WTC11 (cell line): ENCODE measurements around the gene HSP90AB1. TPM values are rescaled to one million over a fixed set of nuclear protein-coding genes. Genes with fewer than 3 reads are reported as not detected.

Source experiments
- ATAC-seq: fragments of 200-7000 bp; cut with Tn5 transposase; 2 replicates; pipeline ENCODE4 v1.10.0; 2021; ENCODE audit warnings: mild to moderate bottlenecking, moderate library complexity
- CTCF ChIA-PET: fragments of 300-600 bp; sonication (Branson Sonifier 250); formaldehyde crosslinking; loops from one replicate; lab custom pipeline; 2021; ENCODE audit warnings: antibody characterized with exemption; lab: Charles Lee
- POLR2A ChIA-PET: fragments of 350-600 bp; sonication (Branson Sonifier 250); formaldehyde crosslinking; loops from one replicate; lab custom pipeline; 2021; ENCODE audit warnings: antibody characterized with exemption; lab: Charles Lee
- DNase-seq: peaks from one replicate; pipeline ENCODE4 v3.0.0; 2021; ENCODE audit warnings: low spot score
- H3K27ac Mint-ChIP-seq: 2 replicates; pipeline ENCODE4 v1.8.0; 2021; ENCODE audit warnings: mixed read lengths
- H3K27me3 Mint-ChIP-seq: 2 replicates; pipeline ENCODE4 v1.8.0; 2021; ENCODE audit warnings: low read depth, mild to moderate bottlenecking, moderate library complexity, mixed read lengths
- H3K36me3 Mint-ChIP-seq: 2 replicates; pipeline ENCODE4 v1.8.0; 2021; ENCODE audit warnings: mixed read lengths
- H3K4me1 Mint-ChIP-seq: 2 replicates; pipeline ENCODE4 v1.8.0; 2022; ENCODE audit warnings: mixed read lengths
- H3K4me3 Mint-ChIP-seq: 2 replicates; pipeline ENCODE4 v1.8.0; 2021; ENCODE audit warnings: mild to moderate bottlenecking, moderate library complexity, mixed read lengths
- H3K9me3 Mint-ChIP-seq: 2 replicates; pipeline ENCODE4 v1.8.0; 2021; ENCODE audit warnings: mixed read lengths
- AFF4 ChIP-seq: sonication (generic); formaldehyde crosslinking; IDR thresholded peaks from 2 replicates; pipeline ENCODE4 v1.8.1; 2023; ENCODE audit warnings: mild to moderate bottlenecking, missing genetic modification reagents, borderline replicate concordance
- ATF2 ChIP-seq: sonication (generic); formaldehyde crosslinking; IDR thresholded peaks from 2 replicates; pipeline ENCODE4 v1.8.1; 2022; ENCODE audit warnings: low read depth, missing genetic modification reagents, borderline replicate concordance
- ATF3 ChIP-seq: sonication (generic); formaldehyde crosslinking; conservative IDR thresholded peaks from 2 replicates; pipeline ENCODE4 v1.8.1; 2022; ENCODE audit warnings: mild to moderate bottlenecking, missing genetic modification reagents
- CREB1 ChIP-seq: sonication (generic); formaldehyde crosslinking; IDR thresholded peaks from 2 replicates; pipeline ENCODE4 v1.8.0; 2023; ENCODE audit warnings: mild to moderate bottlenecking, missing genetic modification reagents
- E2F5 ChIP-seq: sonication (generic); formaldehyde crosslinking; IDR thresholded peaks from 2 replicates; pipeline ENCODE4 v1.8.1; 2022; ENCODE audit warnings: mild to moderate bottlenecking, moderate library complexity, missing genetic modification reagents
- ELF4 ChIP-seq: sonication (generic); formaldehyde crosslinking; IDR thresholded peaks from 2 replicates; pipeline ENCODE4 v1.8.1; 2022; ENCODE audit warnings: low read depth, mild to moderate bottlenecking, moderate library complexity, missing genetic modification reagents
- ESRRA ChIP-seq: sonication (generic); formaldehyde crosslinking; IDR thresholded peaks from 2 replicates; pipeline ENCODE4 v1.8.1; 2022; ENCODE audit warnings: mild to moderate bottlenecking, missing genetic modification reagents, borderline replicate concordance
- FOXK1 ChIP-seq: sonication (generic); formaldehyde crosslinking; IDR thresholded peaks from 2 replicates; pipeline ENCODE4 v1.8.0; 2022; ENCODE audit warnings: mild to moderate bottlenecking, moderate library complexity, missing genetic modification reagents
- FOXP4 ChIP-seq: sonication (generic); formaldehyde crosslinking; IDR thresholded peaks from 2 replicates; pipeline ENCODE4 v1.8.0; 2022; ENCODE audit warnings: mild to moderate bottlenecking, missing genetic modification reagents
- GABPB1 ChIP-seq: sonication (generic); formaldehyde crosslinking; IDR thresholded peaks from 2 replicates; pipeline ENCODE4 v1.8.1; 2023; ENCODE audit warnings: mild to moderate bottlenecking, missing genetic modification reagents
- IRF1 ChIP-seq: sonication (generic); formaldehyde crosslinking; IDR thresholded peaks from 2 replicates; pipeline ENCODE4 v1.8.0; 2023; ENCODE audit warnings: missing genetic modification reagents
- SMAD3 ChIP-seq: sonication (generic); formaldehyde crosslinking; IDR thresholded peaks from 2 replicates; pipeline ENCODE4 v1.8.0; 2022; ENCODE audit warnings: missing genetic modification reagents, mild to moderate bottlenecking, borderline replicate concordance
- STAT6 ChIP-seq: sonication (generic); formaldehyde crosslinking; conservative IDR thresholded peaks from 2 replicates; pipeline ENCODE4 v1.8.1; 2023; ENCODE audit warnings: mild to moderate bottlenecking, low read depth, missing genetic modification reagents, moderate library complexity
- TCF7 ChIP-seq: sonication (generic); formaldehyde crosslinking; IDR thresholded peaks from 2 replicates; pipeline ENCODE4 v1.8.0; 2022; ENCODE audit warnings: mild to moderate bottlenecking, low read depth, missing genetic modification reagents, moderate library complexity
- TEAD4 ChIP-seq: sonication (generic); formaldehyde crosslinking; IDR thresholded peaks from 2 replicates; pipeline ENCODE4 v1.8.0; 2022; ENCODE audit warnings: mild to moderate bottlenecking, missing genetic modification reagents
- ZBTB21 ChIP-seq: sonication (generic); formaldehyde crosslinking; IDR thresholded peaks from 2 replicates; pipeline ENCODE4 v1.8.1; 2023; ENCODE audit warnings: mild to moderate bottlenecking, missing genetic modification reagents, borderline replicate concordance
- ZNF317 ChIP-seq: sonication (generic); formaldehyde crosslinking; IDR thresholded peaks from 2 replicates; pipeline ENCODE4 v1.8.1; 2023; ENCODE audit warnings: low read depth, mild to moderate bottlenecking, moderate library complexity, missing genetic modification reagents, borderline replicate concordance
- ZNF416 ChIP-seq: fragments of 250-450 bp; sonication (Bioruptor Pico); IDR thresholded peaks from 2 replicates; pipeline ENCODE4 v1.9.0; 2021; ENCODE audit warnings: mild to moderate bottlenecking, inconsistent platforms
- ZNF423 ChIP-seq: fragments of 250-450 bp; sonication (Bioruptor Pico); IDR thresholded peaks from 2 replicates; pipeline ENCODE4 v2.1.2; 2022; ENCODE audit warnings: mild to moderate bottlenecking, moderate library complexity
- ZNF425 ChIP-seq: fragments of 250-450 bp; sonication (Bioruptor Pico); conservative IDR thresholded peaks from 2 replicates; pipeline ENCODE4 v1.9.0; 2021; ENCODE audit warnings: mild to moderate bottlenecking
- total RNA-seq: library from RNA; stranded (reverse); gene quantifications from 3 replicates; pipeline ENCODE4 v1.2.3, GENCODE V29; 2021

The HSP90AB1 gene
- total RNA-seq, 1 experiment from 2014 or later: 2,171 TPM

- no peak overlapping the region for H3K4me3 Mint-ChIP-seq
- CTCF ChIA-PET: interaction anchor here (0.5 to 4.4 kb wide), 12 partner anchors 10 to 176 kb away, joined by 3 to 76 read pairs (median 4); partner anchors contain the start of genes HSP90AB1, MRPL14, TMEM151B and TMEM63B
- POLR2A ChIA-PET: interaction anchor here (1.0 to 3.7 kb wide), 6 partner anchors 7 to 35 kb away, joined by 3 to 83 read pairs (median 4); partner anchors contain the start of genes HSP90AB1, SLC29A1 and TMEM151B
- no peaks in the 10 kb centered on the region for H3K9me3 Mint-ChIP-seq
- DNase-seq (no peak), ATAC-seq (peak; percentile 2)
- peaks cover 64% of the 10 kb centered on the region for H3K36me3 Mint-ChIP-seq
- peaks cover 42% of the 10 kb centered on the region for H3K4me1 Mint-ChIP-seq
- H3K27me3 Mint-ChIP-seq: no peaks in the 10 kb centered on the region
- peak overlapping the region; percentile 28; the same call in 1 of the 2 replicates for H3K27ac Mint-ChIP-seq
- TF ChIP-seq TEAD4 (CRISPR knock-in tag) (no peak), IRF1 (CRISPR knock-in tag) (no peak; the same call in none of the 2 replicates), STAT6 (CRISPR knock-in tag) (no peak), TCF7 (CRISPR knock-in tag) (no peak), ZNF425 (peak; percentile 92), CREB1 (CRISPR knock-in tag) (no peak; the same call in 1 of the 2 replicates), ZNF423 (CRISPR knock-in tag) (no peak), GABPB1 (CRISPR knock-in tag) (no peak), SMAD3 (CRISPR knock-in tag) (no peak), ZNF416 (CRISPR knock-in tag) (peak; percentile 81), ATF2 (CRISPR knock-in tag) (no peak), ZBTB21 (CRISPR knock-in tag) (no peak), ATF3 (CRISPR knock-in tag) (no peak), ESRRA (no peak), AFF4 (CRISPR knock-in tag) (no peak), FOXP4 (CRISPR knock-in tag) (no peak), ELF4 (CRISPR knock-in tag) (no peak), E2F5 (CRISPR knock-in tag) (no peak), FOXK1 (CRISPR knock-in tag) (0 out of 2 replicates have a peak, but pooled peaks have one; percentile 22), ZNF317 (CRISPR knock-in tag) (no peak)
Observed at GRCh38 chr6:44254191-44255104, 7.5 kb downstream of the HSP90AB1 start.
